ENCODE measurements around the gene DAZ2. TPM values are rescaled to one million over a fixed set of nuclear protein-coding genes. Genes with fewer than 3 reads are reported as not detected.

Gene DAZ2
- not detected in 2 replicates for total RNA-seq

GRCh38 chrY:23219233-23219632, at the start of gene DAZ2:
Gene DAZ2 (plus strand): TSS chrY:23219533. CDS start chrY:23219741, 208 bp downstream.

GRCh38 chrY:23198908-23199307, 20.4 kb upstream of the DAZ2 start, which contains the start of gene DAZ1:
Gene DAZ1 (minus strand): TSS chrY:23199008. CDS start chrY:23198800, 208 bp downstream.

Other genes starting within 250 kb of the DAZ2 start
- gene BPY2, start 235.3 kb upstream of the DAZ2 start, total RNA-seq = not detected in 2 replicates
- gene DAZ1, start 20.5 kb upstream of the DAZ2 start, total RNA-seq = not detected in 2 replicates